ENCODE data around the gene IWS1.
"Not testable (repeated sequence)": the region's sequence is repeated elsewhere in the genome, so short reads cannot be mapped to it uniquely, and the experiment has no call there.

IWS1 gene

DNA sequence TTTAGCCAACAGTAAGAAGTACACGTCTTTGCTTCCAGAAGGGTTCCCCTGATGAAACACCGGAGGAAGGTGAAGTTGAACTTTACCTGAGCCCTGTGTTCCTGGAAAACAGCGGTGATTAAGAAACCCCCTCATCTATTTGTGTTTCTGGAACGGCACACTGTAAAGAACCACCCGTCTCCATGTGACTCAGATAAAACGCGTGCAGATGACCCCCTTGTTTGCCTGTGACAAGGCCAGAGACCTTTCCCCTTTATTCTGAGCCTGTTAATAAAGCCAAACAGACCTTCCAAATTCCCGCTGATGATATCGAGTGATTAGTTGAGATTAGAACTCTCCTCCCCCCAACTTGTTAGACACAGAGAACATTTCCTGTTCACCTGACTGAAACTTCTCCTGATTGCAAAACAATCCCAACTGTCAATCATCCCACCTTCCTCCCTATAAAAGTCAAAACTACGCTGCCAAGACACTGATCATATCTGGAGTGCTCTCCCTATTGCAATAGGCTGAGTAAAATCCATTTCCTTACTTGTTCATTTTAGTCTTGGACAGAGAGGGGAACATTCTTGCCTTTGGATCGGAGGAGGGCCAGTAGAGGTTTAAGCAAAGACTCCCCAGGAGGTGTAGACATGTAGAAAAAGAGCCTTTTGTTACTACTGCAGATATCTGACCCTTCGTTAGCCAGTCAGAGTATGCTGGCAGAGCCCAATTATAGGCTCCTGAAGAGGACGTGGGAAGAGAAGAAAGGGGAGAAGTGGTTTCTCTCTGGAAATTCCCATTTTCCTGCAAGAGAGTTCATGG is 914 bp upstream of the IWS1 start:
- no peak for DNase-seq

DNA sequence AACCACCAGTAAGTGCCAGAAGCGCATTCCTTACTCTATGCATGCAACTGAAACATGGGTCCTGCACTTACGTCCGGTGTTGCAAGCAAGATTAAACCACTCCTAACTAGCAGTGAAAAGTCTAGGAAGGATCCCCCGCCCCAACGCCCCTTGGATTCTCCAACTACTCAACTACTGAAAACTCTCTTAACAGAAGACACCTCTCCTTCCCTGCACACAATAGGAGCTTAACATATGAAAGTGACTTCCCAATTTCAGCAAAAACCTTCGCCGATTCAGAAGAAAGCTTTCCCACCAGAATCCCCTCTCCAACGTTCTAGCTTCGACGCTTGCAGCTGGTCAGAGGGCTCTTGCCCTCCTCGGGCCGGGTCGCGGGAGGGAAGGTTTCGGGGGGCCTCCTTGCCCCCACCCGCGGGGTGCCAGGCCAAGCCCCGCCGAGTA is 578 bp downstream of the IWS1 start:
- no peak for DNase-seq

DNA sequence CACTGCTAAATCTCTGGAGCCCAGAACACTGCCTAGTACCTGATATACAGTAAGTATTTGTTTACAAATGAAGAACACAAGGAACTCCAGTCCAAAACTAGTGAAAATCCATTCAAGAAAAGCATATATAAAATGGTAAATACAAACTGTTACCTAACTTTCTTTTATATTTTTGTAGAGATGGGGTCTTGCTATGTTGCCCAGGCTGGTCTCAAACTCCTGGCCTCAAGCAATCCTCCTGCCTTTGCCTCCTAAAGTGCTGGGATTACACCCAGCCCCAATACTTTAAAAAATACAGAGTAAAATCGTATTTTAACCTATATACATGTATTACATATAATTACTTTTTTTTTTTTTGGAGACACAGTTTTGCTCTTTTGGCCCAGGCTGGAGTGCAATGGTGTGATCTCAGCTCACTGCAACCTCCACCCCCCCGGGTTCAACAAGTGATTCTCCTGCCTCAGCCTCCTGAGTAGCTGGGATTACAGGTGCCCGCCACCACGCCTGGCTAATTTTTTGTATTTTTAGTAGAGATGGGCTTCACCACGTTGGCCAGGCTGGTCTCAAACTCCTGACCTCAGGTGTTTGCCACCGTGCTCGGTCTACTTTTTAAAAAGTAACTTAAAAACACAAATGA is 2.0 kb downstream of the IWS1 start:
- DNase-seq: not testable (repeated sequence)

DNA sequence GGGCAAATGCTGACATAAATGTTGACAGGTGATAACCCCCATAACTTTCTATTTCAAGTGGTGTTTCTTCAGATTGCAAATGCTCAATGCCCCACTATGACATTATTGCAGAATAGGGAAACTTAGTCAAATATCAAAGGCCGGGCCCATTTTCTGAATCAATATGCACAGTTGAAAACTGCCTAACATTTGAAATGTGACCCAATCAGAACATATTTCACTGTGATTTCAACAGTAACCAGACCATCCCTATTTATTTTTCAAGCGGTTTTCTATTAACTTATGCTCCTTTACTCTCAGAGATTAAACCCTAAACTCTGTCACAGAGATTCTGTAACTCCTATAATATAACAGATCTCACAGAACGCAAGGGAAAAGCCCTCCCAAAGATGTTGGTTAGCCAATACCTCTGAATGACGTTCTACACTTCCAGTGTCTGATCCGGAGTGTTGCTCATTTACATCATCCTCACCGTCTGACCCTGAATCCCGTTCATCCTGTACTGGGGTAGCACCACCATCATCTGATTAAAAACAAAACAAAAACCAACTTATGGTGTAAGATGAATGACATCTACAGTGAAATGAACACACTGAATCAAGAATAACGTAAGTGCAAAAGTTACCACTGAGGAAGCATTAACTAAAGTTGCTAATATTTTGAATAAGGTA is 2.9 kb downstream of the IWS1 start:
- no peak for DNase-seq

DNA sequence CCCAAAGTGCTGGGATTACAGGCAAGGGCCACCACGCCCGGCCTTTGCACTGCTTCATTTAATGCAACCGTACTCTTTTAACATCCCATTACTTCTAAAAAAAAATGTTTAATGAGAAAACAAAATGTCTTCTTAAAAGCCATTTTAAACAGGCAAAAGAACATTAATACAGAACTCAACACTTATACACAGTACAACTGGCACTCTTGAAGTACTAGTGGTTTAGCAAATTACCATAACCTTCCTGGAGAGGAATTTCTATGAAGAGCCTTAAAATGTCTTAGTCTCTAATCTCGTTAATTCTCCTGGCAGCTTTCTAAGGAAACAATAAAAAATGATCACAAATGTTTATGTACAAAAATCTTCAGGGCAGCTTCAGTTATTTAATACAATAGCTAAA is 5.9 kb downstream of the IWS1 start:
- no peak for DNase-seq

DNA sequence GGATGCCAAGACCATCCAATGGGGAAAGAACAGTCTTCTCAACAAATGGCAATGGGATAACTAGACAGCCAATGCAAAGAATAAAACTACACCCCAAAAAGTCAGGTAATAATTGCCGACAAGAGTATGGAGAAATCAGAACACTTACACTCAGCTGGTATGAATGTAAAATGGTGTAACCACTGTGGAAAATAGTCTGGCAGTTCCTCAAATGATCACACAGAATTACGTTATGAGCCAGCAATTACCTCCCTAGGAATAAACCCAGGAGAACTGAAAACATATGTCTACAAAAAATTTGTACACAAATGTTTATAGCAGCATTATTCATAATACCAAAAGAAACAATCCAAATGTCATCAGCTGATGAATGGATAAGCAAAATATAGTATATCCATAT is 8.8 kb downstream of the IWS1 start:
- no peak for DNase-seq

DNA sequence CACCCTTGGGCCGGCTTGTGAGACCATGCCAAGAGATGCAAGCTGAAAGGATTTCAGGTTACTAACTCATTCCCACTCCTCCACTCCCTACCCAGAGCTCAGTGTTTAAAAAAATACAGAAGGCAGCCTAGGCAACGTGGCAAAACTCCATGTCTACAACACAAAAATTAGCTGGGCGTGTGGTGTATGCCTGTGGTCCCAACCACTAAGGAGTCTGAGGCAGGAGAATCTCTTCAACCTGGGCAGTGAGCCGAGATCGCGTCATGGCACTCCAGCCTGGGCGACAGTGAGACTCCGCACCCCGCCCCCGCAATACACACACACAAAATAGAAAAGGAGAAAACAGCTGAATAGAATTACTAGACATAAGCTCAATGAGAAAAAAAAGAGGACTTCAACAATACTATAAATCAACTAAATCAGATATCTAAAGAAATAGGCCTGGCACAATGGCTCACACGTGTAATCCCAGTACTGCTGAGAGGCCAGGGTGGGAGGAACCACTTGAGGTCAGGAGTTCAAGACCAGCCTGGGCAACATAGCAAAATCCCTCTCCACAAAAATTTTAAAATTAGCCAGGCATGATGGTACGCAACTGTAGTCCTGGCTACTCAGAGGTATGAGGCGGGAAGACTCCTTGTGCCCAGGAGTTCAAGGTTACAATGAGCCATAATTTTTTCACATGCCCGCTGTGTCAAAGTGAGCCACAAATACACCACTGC is 10.1 kb downstream of the IWS1 start:
- no peak for DNase-seq

DNA sequence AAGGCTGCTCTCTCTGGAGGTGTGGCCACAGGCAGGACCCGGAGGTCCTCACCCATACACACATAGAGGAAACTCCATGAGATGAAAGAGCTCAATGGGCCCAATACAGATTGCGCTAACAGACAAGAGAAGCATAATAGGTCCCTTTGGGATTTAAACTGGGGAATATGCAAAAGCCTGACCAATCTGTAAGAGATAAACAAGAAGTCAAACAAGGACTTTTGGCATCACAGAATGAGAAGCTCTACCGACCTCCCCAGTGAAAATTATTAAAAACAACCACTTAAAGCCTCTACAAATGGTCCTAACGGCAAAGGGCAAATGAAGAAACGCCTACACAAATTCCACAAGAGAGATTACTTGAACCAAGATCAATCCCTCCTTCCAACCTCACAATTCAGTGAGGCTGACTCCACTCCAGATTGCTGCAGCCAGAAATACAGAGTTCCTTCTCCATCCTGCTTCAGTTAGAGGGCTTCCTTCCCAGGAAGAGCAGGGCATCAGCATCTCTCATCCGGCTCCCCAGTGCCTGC is 10.8 kb downstream of the IWS1 start:
- DNase-seq: no peak

DNA sequence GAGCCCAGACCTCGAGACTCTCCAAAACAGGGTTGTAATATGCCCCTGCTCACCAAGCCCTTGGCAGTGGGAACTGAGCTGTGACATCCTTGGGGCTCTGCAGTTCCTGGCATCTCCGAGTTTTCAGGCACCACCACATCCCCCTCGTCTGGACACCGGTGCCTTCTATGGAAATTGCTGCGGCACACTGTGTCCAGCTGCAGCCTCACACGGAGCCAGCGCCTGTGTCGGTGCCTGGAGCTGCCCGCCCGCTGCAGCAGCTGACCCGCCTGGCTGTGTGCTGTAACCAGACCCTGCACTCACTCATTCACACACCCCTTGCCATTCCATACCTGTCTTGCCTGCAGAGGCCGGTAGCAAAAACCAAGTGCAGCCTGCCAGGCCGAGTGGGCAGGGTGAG is 11.8 kb downstream of the IWS1 start:
- DNase-seq: no peak

DNA sequence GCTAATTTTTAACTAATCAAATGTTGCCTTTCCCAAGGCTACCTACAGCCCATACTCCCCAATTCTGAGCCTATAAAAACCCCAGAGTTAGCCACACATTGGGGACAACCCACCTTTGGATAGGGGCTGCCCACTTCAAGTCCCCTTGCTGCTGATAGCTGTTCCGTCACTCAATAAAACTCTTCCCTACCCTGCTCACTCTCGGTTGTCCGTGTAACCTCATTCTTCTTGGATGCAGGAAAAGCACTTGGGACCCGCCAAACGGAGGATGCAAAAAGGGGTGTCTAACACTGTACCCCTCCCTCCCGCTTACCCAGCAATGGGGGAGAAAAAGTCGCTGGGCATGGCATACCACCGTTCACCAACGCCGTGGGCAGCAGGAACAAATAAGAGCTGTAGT is 12.2 kb downstream of the IWS1 start:
- DNase-seq: no peak

DNA sequence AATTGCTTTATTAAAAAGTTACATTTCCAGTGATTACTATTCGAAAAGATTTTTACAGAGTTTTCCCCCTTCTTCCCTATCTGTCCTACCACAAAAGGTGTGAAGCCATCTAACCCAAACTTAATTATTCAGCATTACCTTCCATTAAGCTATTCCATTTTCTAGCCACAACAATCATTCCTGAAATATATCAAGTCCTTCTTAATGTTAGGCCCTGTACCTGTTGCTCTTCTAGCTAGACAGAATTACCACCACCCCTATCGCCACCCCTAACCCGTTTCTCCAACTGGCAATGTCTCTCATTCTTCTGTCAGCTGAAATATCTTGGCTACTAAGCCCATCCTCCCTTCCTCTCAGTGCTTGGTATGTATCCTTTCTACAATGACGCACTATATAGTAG is 13.9 kb downstream of the IWS1 start:
- DNase-seq: no peak

DNA sequence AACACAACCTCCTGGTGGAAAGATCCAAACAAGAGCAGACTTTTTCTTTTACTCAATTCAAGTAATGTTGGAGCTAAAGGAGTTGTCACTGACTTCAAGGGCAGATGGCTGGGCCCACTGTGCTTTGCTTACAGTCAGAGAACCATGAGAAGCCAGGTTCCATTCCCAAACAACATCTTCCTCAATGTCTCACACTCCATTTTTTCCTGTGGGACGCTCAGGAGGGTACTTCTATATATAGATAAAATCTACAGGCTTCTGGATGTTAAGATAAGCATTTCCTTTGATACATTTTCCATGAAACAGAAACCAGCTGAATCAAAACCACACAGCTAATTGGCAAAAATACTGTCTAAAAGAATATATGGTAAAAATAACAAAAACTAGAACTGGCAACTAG is 14.4 kb downstream of the IWS1 start:
- no peak for DNase-seq

DNA sequence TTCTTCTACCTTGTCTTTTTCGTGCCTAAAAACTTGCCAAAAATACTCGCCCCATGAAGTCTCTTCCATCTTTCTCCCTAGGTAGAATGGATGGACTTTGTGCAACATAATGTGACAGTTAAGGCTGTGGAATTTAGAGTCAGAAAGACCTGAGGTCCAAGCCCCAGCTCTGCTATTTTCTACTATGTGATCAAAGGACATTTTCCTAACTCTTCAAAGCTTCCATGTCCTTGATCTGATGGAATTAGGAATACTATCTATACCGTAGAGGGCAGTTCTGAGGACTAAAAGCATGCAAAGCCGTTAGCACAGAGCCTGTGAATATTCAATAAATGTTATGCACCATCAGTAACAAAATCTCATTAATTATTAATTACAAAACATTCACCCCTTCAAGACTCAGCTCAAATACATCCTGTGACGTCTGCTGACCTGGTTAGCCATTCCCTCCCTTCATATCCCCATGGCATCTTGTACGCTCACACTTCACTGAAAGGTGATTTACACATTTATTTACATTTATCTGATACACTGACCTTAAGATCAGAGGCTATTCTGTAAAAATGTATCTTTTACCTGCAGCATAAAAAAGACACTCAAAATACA is 15.1 kb downstream of the IWS1 start:
- no peak for DNase-seq

DNA sequence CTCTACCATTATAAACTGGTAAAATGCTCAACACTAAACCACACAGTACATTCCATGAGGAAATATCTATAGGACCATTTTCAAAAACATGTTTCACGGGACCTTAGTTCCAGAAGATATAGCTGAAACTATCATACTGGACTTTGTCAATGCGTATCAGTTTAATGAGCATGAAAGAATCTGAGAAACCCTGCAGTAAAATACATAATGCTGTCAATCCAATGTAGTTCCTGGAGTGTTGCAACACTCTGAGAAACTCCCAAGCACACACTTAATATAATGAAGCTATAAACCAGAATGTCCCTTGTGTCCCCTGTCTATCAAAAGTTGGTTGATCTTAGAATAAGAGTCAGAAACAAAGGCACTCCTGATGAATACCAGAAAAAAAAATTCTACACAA is 16.2 kb downstream of the IWS1 start:
- DNase-seq: no peak

DNA sequence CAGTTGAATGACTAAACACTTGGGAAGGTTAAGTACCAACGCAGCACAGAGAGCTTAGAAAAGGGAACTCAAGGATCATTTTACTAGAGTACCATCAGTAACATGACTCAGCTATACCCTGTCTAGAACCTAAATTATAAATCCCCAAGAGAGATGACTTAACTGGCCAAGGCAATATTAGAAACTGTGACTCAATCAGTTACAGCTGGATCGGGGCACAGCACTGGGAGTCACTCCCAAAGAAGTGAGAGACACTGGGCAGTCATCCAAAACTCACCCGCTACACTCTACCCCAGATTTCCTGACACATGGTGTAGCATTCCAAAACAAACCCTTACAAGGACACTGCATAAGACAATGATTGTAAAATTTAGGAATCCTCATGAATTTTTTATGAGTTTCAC is 17.7 kb downstream of the IWS1 start:
- DNase-seq: no peak

DNA sequence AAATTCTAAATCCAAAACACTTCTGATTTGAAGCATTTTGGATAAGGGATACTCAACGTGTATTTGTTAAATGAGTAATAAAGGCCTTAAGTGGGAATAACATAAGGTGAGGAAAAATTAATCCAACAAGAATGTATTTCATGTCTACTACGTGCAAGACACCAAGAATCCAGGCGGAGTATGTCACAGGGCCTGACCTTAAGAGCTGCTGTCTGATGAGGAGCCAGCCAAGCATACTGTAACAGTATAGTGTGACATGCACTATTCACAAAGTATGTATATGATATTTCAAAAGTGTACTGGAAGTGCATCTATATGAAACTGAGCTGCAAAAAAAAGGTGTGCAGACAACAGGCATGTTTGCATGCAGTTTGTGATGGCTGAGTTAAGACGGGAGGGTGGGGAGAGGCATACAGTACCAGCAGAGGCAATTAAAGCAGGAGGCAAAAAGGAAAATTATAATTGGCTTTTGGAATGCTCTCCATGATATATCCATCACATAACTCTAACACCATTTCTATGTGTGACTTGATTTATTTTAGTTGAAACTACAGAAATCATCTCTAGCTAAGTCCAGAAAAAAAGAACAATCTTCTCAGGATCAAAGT is 18.2 kb downstream of the IWS1 start:
- no peak for DNase-seq

DNA sequence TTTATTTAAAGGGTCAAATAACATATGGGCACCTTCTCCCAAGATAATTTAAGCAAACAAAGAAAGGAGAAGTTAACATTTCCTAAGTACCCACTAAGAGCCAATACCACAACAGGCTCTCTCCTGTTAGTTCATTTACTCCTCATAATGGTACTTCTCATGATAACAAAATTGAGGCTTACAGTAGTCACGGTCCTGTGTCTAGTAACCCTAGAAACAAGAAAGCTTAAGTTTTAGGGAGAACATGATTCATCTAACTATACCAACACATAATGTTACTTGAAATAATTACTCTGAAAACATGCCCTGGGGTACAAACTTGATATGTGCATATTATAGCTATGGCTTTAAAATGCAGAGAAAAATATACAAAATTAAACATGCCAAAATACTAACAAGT is 19.8 kb downstream of the IWS1 start:
- DNase-seq: no peak

DNA sequence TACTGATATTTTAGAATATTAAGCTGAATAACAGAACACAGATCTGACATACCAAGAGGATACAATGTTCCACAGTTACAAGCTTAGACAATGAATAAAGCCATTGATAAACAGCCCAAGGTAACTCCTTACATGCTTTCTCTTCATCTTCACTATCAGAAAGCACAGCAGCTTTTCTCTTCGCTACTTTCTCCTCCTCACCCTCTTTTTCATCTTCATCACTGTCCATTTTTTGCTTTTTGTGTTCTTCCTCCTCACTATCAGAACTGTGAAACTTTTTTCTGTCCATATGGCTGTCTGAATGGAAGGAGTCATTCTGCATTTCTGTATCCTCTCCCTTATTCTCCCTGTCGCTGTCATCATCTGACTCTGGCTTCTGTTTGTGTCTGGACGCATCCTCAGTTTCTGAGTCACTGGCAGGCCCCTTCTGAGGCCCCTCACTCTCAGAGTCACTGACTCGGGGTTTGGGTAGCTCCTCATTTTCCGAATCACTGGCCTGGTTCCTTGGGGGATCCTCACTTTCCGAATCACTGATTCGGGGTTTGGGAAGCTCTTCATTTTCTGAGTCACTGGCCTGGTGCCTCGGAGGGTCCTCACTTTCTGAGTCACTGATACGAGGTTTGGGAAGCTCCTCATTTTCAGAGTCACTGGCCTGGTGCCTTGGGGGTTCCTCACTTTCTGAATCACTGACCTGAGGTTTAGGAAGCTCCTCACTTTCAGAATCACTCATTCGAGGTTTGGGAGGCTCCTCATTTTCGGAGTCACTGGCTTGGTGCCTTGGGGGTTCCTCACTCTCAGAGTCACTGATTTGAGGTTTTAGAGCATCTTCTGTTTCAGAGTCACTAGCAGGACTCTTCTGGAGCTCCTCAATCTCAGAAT is 21.5 kb downstream of the IWS1 start:
- DNase-seq: no peak

DNA sequence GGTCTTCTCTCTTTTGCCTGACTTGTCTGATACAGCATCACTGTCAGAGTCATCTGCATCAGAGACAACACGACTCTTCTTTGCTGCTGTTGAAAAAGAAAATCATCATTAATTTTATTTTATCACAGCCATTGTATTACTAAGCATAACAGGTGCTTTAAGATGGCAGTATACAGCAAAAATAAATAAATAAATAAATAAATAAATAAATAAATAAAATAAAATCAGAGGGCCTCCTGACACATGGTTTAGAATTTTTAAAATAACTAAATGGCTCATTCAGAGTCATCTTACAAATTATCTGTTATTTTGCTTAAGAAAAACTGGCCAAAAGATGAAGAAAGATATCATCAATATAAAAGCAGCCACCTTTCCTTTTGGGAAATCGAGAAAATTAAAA is 22.8 kb downstream of the IWS1 start:
- no peak for DNase-seq

DNA sequence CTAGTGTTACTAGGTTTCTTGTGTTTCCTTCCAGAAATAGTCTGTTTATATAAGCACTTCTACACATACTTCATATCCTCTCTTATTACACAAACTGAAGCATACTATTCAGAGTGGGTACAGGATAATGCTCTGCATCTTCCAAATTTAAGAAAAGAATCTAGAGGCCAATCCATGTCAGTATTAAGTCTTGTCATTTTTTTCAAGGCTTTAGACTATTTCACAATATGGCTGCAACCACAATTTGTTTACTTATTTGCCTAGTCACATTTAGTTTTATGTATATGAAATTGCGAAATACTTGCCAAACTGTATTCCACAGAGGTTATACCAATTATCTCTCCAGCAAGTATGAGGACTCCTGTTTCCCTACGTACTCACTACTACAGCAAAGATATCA is 27.9 kb downstream of the IWS1 start:
- DNase-seq: no peak

DNA sequence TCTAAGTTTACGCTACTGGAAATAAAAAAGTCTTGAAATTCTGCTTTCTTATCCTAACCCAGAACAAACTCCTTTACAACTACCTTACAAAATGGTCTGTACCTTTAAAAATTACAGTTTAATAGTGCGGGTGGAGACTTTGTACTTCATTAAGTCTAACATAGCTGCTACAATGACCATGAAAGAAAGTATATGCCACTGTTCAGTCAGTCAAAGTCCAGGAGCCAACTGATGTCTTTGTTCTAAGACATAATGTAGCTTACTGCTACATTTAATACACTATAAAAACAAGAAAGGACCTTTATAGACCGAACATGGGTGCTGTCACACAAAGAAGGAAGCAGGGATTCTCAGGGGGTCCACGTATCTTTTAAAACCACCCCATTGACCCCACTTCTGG is 36.0 kb downstream of the IWS1 start:
- no peak for DNase-seq

Data from GDM1 (cell line).